ENCODE measurements around the gene LNX1.
"Not testable (repeated sequence)": the region's sequence is repeated elsewhere in the genome, so short reads cannot be mapped to it uniquely, and the experiment has no call there.

Gene LNX1

GRCh38 chr4:53490965-53491622 lies 100.2 kb downstream of the LNX1 start:
- no peak for DNase-seq

GRCh38 chr4:53490161-53490956 lies 100.9 kb downstream of the LNX1 start:
- no peak for DNase-seq

GRCh38 chr4:53489279-53489889 lies 101.9 kb downstream of the LNX1 start:
- no peak for DNase-seq

- no peak for DNase-seq
These were observed 103.5 kb downstream of the LNX1 start for GRCh38 chr4:53487766-53488165.

GRCh38 chr4:53485658-53486040 lies 105.6 kb downstream of the LNX1 start:
- DNase-seq: no peak

- no peak for DNase-seq
These were observed 106.2 kb downstream of the LNX1 start for GRCh38 chr4:53484911-53485657.

- no peak for DNase-seq
These were observed 108.0 kb downstream of the LNX1 start for GRCh38 chr4:53483250-53483649.

GRCh38 chr4:53481586-53481985 lies 109.7 kb downstream of the LNX1 start:
- DNase-seq: no peak

- DNase-seq: no peak
These were observed 110.4 kb downstream of the LNX1 start for GRCh38 chr4:53480909-53481308.

- DNase-seq: no peak
These were observed 111.4 kb downstream of the LNX1 start for GRCh38 chr4:53479736-53480525.

- DNase-seq: no peak
These were observed 112.4 kb downstream of the LNX1 start for GRCh38 chr4:53478671-53479456.

GRCh38 chr4:53477636-53478035 lies 113.7 kb downstream of the LNX1 start:
- no peak for DNase-seq

GRCh38 chr4:53477038-53477565 lies 114.2 kb downstream of the LNX1 start:
- DNase-seq: no peak

- no peak for DNase-seq
These were observed 114.9 kb downstream of the LNX1 start for GRCh38 chr4:53476232-53477037.

GRCh38 chr4:53466576-53466975 lies 124.7 kb downstream of the LNX1 start:
- not testable (repeated sequence) for DNase-seq

GRCh38 chr4:53465891-53466290 lies 125.4 kb downstream of the LNX1 start:
- no peak for DNase-seq

- no peak for DNase-seq
These were observed 126.0 kb downstream of the LNX1 start for GRCh38 chr4:53465281-53465680.

- no peak for DNase-seq
These were observed 127.9 kb downstream of the LNX1 start for GRCh38 chr4:53463340-53463739.

- no peak for DNase-seq
These were observed 130.0 kb downstream of the LNX1 start for GRCh38 chr4:53461244-53461643.

GRCh38 chr4:53459548-53459947 lies 131.7 kb downstream of the LNX1 start:
- no peak for DNase-seq

- DNase-seq: no peak
These were observed 135.1 kb downstream of the LNX1 start for GRCh38 chr4:53456178-53456577.

Measured in CD4-positive, alpha-beta T cell treated with Interleukin-17A for 1 hour (primary cell).